Stimulated activated CD4-positive, alpha-beta T cell treated with anti-CD3 and anti-CD28 coated beads, Interleukin-1b, Interleukin-23, amount 100 ng/mL, for 48 hours (primary cell): ENCODE results near the gene EID2.

Source experiments
- DNase-seq: peaks from one replicate; pipeline ENCODE4 v3.0.0-alpha.2; 2020

The EID2 gene

DNA sequence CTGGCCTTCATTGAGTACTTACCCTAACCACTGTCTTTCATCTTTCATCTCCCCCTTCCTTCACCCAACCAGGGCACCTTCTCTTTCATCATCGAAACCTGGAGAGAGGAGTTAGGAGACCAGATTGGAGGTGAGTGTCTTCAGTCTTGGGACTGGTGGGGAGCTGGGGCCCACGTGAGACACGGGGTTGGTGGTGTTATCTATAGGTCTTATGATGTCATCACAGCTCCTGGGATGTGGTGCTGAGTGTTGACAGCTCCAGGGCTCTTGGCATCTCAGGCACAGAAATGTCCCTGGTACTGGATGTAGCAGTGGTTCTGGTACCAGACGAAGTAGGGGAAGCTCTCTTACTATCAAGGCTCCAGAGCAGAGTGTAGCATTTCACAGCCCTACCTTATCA, 39.4 kb downstream of the EID2 start:
- no peak for DNase-seq

DNA sequence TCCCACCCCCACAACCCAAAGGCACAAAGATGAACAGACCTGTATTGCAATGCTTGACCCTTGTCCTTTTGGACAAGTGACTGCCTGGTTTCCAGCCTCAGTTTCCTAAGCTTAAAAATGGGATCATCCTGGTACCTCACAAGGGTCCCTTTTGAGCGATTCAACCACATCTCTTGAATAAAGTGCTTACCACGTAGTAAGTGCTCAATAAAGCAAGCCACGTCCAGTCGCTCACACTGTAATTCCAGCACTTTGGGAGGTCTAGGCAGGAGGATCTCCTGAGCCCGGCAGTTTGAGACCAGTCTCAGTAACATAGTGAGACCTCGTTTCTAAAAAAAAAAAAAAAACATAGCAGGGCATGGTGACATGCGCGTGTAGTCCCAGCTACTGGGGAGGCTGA, 40.0 kb downstream of the EID2 start:
- no peak for DNase-seq

DNA sequence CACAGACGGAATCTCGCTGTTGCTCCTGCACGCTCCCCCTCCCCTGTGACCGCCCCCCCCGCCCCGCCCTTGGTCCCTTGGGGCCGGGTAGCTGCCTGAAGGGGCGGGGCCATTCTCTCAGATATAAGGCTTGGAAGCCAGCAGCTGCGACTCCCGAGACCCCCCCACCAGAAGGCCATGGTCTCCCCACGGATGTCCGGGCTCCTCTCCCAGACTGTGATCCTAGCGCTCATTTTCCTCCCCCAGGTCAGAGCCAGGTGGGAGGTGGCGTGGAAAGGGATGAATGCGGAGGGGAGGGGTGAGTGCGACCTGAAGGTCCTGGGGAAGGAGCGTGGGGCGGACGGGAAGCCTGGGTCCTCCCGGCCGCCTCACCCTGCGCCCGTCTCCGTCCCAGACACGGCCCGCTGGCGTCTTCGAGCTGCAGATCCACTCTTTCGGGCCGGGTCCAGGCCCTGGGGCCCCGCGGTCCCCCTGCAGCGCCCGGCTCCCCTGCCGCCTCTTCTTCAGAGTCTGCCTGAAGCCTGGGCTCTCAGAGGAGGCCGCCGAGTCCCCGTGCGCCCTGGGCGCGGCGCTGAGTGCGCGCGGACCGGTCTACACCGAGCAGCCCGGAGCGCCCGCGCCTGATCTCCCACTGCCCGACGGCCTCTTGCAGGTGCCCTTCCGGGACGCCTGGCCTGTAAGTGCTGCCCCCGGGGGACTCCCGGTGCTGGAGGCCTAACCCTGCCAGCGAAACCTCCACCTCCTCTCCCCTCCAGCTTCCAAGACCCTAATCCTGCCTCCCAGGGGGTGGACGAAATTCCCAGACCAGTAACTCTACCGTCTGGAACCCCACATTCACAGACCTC, 40.9 kb downstream of the EID2 start, which contains the start of gene DLL3:
Gene DLL3, plus strand, starts transcription at position 150 of the 845 bp plus-strand sequence. Its CDS starts 28 bp downstream, at position 178.
- no peak for DNase-seq

DNA sequence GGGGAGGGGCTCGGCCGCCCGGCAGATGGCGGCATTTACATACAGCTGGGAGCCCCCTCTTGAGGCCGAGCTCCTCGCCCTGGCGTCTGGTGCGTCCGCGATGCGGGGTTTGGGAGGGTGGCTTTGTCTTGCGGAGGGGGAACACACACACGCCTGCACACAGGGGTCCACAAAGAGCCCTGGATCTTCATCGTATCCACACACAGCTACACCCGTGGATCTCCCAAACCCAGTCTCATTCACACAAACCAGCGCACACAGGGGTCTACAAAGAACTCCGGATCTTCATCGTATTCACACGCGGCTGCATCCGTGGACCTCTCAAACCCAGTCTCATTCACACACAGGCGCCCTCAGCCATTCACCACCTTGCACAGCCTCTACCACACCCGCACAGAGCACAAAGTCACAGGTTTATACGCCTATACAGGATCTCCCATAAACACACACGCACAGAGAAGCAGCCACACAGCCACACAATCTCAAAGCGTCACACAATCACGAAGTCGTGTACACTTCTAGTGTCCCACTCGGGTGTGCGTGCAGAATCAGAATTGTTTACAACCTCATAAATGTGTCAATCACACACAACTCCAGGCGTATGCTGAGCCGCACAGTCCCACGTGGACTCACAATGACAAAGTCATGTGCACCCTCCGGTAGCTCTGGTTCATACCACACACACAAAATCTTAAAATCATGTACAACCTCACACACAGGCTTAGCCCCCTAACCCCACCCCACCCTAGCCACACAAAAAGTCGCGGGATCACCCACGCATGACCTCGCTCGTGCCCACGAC, 41.8 kb downstream of the EID2 start:
- no peak for DNase-seq

DNA sequence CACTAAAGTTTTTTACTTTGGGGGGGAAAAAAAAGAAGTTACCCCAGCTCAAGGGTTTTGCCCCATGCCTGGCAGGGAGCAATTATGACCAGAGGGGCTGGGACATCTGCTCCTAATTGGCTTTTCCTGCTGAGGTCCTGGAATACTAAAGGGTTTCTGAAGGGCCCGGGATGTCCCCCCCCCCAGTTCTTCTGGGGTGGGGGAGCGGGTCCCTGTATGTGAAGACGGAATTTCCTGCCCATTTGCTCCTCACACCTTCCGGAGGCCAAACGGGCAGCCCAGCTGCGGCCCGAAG, 42.3 kb downstream of the EID2 start:
- no peak for DNase-seq

DNA sequence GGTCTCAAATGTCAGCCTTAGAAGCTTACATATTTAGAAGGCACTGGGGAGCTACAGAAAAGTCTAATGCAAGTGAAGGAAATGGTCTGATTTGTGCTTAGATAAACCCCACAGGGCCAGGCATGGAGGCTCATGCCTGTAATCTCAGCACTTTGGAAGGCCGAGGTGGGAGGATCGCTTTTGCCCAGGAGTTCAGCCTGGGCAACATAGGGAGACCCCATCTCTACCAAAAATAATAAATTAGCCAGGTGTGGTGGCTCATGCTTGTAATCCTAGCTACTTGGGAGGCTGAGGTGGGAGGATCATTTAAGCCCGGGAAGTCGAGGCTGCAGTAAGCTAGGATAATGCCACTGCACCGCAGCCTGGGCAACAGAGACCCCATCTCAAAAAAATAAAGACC, 43.9 kb downstream of the EID2 start:
- no peak for DNase-seq

DNA sequence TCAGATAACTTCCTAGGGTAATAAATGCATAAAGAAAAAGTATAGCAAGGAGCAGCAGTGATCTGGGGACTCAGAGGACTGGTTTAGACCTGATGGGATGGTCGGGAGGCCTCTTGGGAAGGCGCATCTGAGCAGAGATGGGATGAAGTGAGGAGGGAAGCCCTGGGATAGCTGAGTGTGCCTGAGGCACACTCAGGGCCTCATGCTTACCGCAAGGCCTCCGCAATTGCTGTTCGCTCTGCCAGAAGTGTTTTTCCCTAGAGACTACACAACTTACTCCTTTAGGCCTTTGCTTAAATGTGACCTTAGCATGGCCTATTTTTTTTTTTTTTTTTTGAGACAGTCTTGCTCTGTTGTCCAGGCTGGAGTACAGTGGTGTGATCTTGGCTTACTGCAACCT, 45.3 kb downstream of the EID2 start:
- no peak for DNase-seq

DNA sequence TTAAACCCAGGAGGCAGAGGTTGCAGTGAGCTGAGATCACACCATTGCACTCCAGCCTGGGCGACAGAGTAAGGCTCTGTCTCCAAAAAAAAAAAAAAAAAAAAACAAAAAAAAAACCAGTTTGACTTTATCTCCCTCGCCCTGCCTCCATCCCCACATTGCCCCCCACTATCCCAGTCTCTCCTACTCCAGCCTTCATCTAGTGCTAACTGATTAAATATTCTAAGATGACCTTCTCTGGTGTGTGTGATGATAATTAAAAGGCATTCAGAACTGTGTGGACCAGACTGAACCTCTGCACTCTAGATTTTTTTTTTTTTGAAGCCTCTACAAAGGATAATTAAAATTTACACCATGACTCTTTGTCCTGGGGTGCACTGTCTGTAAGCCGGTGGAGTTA, 47.2 kb downstream of the EID2 start:
- DNase-seq: no peak

DNA sequence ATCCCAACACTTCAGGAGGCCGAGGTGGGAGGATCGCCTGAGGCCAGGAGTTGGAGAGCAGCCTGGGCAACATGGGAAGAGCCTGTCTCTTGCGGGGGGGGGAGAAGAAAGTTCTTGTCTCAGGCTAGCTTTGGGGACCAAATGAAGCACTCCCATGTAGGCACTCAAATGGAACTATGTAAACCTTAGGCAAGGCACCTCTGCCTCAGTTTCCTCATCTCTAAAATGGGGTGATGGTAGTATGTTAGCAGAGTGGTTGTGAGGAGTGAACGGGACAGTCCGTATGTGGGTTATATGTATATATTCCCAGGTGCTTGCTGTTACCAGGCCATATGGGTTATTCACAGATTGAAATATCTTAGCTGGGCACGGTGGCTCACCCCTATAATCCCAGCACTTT, 47.7 kb downstream of the EID2 start:
- DNase-seq: no peak

DNA sequence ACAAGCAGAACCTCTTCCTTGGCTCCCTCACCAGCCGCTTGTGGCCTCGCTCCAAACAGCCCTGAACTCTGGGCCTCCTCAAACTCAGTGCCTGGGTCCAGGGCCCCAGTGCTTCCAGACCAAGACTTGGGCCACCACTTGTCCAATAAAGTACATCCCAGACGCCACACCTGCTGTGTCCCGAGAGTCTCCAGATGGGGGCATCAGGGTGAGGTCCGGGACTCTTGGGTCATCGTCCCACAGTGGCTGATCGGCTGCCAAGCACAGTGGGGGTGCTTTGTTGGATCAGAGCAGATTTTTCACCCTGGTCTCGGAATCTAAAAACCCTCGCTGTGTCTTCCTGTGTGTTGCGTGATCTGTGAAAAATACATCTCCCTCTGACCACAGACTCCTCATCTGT, 50.2 kb downstream of the EID2 start:
- DNase-seq: no peak
